ENCODE results near the gene MFSD12. TPM values are rescaled to one million over a fixed set of nuclear protein-coding genes. Genes with fewer than 3 reads are reported as not detected.

Gene MFSD12
- total and polyA plus RNA-seq, 2 of the 8 experiments (the other 6 are each of a cell fraction or from before 2014, with no cell fraction given), result 59.6 to 71.3 TPM

DNA sequence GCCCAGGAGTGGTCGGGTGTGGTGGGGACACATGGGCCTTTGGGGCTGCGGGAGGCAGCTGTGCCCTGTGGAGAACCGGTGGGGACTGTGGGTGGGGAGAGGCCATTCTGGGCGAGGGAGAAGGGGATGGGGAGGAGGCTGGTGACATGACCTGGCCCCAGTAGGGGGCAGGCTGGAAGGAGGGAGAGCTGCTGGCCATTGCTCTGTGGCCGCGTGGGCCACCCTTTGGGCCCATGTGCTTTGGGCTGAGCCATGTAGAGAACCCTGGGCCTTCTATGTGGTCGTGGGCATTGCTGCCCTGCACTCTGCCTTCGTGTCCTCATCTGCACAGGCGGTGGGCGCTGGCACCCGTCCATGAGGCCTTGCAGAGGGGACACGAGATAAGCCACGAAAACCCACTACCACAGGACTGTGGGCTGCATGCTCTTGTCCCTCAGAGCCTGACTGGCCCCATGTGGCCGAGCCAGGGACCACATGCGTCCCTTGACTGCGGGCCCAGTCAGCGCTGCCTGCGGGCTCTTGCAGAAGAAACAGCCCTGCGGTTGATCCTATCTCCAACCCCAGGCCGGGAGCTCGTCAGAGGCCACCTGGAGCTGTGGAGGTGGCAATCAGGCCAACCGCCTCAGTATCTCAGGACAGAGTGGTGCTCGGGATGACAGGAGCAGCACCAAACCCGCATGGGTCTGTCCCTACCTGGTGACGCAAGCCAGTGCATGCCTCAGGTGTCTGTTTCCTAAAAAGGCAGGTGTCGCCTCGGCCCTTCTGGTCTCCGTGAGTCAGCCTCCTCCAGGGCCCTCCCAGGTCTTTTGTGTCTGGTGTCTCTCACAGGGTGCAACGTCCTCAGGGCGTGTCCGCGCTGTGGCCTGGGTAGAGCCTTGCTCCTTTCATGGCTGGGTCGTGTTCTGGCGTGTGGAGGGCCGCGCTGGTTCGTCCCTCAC lies 37.0 kb downstream of the MFSD12 start:
- Histone ChIP-seq H3K23me2 (ENCODE audit: low read depth, low read length) (no peaks in the 10 kb centered on the region), H3K23ac (ENCODE audit: insufficient read length) (no peak overlapping the region), H3K4me3 (ENCODE audit: extremely low read depth in 1 of 4, insufficient read depth in 2 of 4, low read depth in 3 of 4, low read length in 4 of 4) (no peak overlapping the region), H3K18ac (ENCODE audit: extremely low read depth, low read length) (peak overlapping the region; percentile 20; the same call in 1 of the 2 replicates), H3K56ac (replicated peaks; ENCODE audit: insufficient read length, low read depth, low read length) (no peak overlapping the region), H2AK5ac (ENCODE audit: low read depth, low read length) (peak overlapping the region; percentile 59; the same call in 1 of the 2 replicates), H2BK15ac (ENCODE audit: low read length) (peak overlapping the region; percentile 47; the same call in 1 of the 2 replicates), H2AFZ (ENCODE audit: low read length) (no peak overlapping the region), H2BK20ac (ENCODE audit: low read length) (no peak overlapping the region), H3K9ac (replicated peaks in 1 of 4; ENCODE audit: extremely low read depth in 1 of 4, low read depth in 3 of 4, low read length in 3 of 4) (no peak overlapping the region), H2BK120ac (replicated peaks; ENCODE audit: low read depth, low read length) (no peak overlapping the region), H3K36me3 (ENCODE audit: control insufficient read depth in 2 of 4, insufficient read depth in 4 of 4, low read length in 3 of 4) (no peaks in the 10 kb centered on the region), H4K8ac (ENCODE audit: extremely low read depth, insufficient read depth, low read length) (no peak overlapping the region), H4K20me1 (replicated peaks in 1 of 2; ENCODE audit: control insufficient read depth in 1 of 2, insufficient read depth in 2 of 2, low read length in 2 of 2) (peaks cover 0 to 15% of the 10 kb centered on the region in 2 experiments), H3K9me3 (ENCODE audit: insufficient read depth in 2 of 2, low read depth in 1 of 2, low read length in 1 of 2) (no peaks in the 10 kb centered on the region), H3K27ac (ENCODE audit: low read depth, low read length) (no peak overlapping the region), H4K5ac (ENCODE audit: insufficient read length, low read depth, low read length) (no peak overlapping the region), H4K91ac (replicated peaks; ENCODE audit: insufficient read length, low read length) (peak overlapping the region; percentile 75), H3K4me2 (ENCODE audit: insufficient read depth in 1 of 2, low read depth in 2 of 2, low read length in 2 of 2) (no peak overlapping the region), H3K4me1 (replicated peaks in 1 of 4; ENCODE audit: control insufficient read depth in 3 of 4, insufficient read depth in 4 of 4, low read length in 3 of 4) (peaks cover 0 to 29% (median 20%) of the 10 kb centered on the region in 4 experiments; a peak in 6 of 7 replicates), H2BK12ac (ENCODE audit: low read depth, low read length) (peak overlapping the region; percentile 77; the same call in 1 of the 2 replicates), H3K79me2 (ENCODE audit: control insufficient read depth in 1 of 2, insufficient read depth in 2 of 2, low read length in 2 of 2) (peaks cover 0 to 47% of the 10 kb centered on the region in 2 experiments; a peak in 3 of 4 replicates), H3K79me1 (ENCODE audit: low read depth, low read length) (peaks cover 6% of the 10 kb centered on the region; the same call in 1 of the 2 replicates), H3K14ac (ENCODE audit: insufficient read length) (no peak overlapping the region), H3K27me3 (replicated peaks in 1 of 4; ENCODE audit: control insufficient read depth in 3 of 4, extremely low read depth in 1 of 4, insufficient read depth in 3 of 4, low read length in 3 of 4) (no peaks in the 10 kb centered on the region), H3K4ac (replicated peaks; ENCODE audit: insufficient read length, low read depth, low read length) (no peak overlapping the region), H2BK5ac (ENCODE audit: low read depth, low read length) (peak overlapping the region; percentile 47)
- WGBS, 2 experiments (ENCODE audit: extremely low coverage in 1 of 2, insufficient coverage in 1 of 2, insufficient read length in 1 of 2, insufficient replicate concordance in 2 of 2, low coverage in 1 of 2, low lambda C conversion rate in 2 of 2, missing lambda C conversion rate in 1 of 2), result 90% methylated on average over 34 of the region's 37 CpGs; no CpG with 5 or more reads in 1 of the 2 experiments
- POLR2A ChIA-PET (ENCODE audit: partially characterized antibody), result interaction anchor here (0.8 to 1.5 kb wide), 3 partner anchors 8 to 18 kb away, joined by 3 to 7 read pairs (median 4); partner anchors contain the start of gene TEKTIP1
- CTCF ChIA-PET (ENCODE audit: partially characterized antibody), result interaction anchor here (1.0 to 4.7 kb wide), 9 partner anchors 10 to 65 kb away, joined by 3 to 15 read pairs (median 4); partner anchors contain the start of gene GIPC3
- no peak for FAIRE-seq
- DNase-seq (ENCODE audit: low read depth in 1 of 2, low spot score in 2 of 2), result no peak
- no peak for TF ChIP-seq SP2 (IDR thresholded peaks at IDR 0.05; ENCODE audit: low read length)
- TF ChIP-seq KDM1A (IDR thresholded peaks at IDR 0.05; ENCODE audit: borderline replicate concordance, low read length), result no peak
- TF ChIP-seq TCF12 (IDR thresholded peaks at IDR 0.05; ENCODE audit: low read depth, low read length), result no peak
- TF ChIP-seq CHD2 (IDR thresholded peaks at IDR 0.05; ENCODE audit: low read length), result no peak
- 0 out of 2 replicates have a peak, but pooled peaks have one; percentile 18 for TF ChIP-seq GABPA (IDR thresholded peaks at IDR 0.05; ENCODE audit: borderline replicate concordance, insufficient read depth, low read length)
- peak; percentile 78; the same call in 1 of the 2 replicates for TF ChIP-seq EGR1 (IDR thresholded peaks at IDR 0.05; ENCODE audit: borderline replicate concordance, low read depth, low read length)
- TF ChIP-seq SAP30 (IDR thresholded peaks at IDR 0.05; ENCODE audit: insufficient read depth, insufficient replicate concordance, low read length), result no peak
- TF ChIP-seq, protein P1, sequence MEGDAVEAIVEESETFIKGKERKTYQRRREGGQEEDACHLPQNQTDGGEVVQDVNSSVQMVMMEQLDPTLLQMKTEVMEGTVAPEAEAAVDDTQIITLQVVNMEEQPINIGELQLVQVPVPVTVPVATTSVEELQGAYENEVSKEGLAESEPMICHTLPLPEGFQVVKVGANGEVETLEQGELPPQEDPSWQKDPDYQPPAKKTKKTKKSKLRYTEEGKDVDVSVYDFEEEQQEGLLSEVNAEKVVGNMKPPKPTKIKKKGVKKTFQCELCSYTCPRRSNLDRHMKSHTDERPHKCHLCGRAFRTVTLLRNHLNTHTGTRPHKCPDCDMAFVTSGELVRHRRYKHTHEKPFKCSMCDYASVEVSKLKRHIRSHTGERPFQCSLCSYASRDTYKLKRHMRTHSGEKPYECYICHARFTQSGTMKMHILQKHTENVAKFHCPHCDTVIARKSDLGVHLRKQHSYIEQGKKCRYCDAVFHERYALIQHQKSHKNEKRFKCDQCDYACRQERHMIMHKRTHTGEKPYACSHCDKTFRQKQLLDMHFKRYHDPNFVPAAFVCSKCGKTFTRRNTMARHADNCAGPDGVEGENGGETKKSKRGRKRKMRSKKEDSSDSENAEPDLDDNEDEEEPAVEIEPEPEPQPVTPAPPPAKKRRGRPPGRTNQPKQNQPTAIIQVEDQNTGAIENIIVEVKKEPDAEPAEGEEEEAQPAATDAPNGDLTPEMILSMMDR (IDR thresholded peaks at IDR 0.05; ENCODE audit: control extremely low read depth in 1 of 3, insufficient read depth in 1 of 3, low read depth in 1 of 3, low read length in 3 of 3), result peak; percentile 33 to 42 (median 41)

All from H1 (cell line).